ENCODE measurements around the gene SFT2D1. TPM values are rescaled to one million over a fixed set of nuclear protein-coding genes. Genes with fewer than 3 reads are reported as not detected.

Gene SFT2D1
- total RNA-seq, 1 experiment from 2014 or later: 65.6 TPM

GRCh38 chr6:166352923-166353322, 10.6 kb upstream of the SFT2D1 start:
- H3K9me2 ChIP-seq (ENCODE audit: insufficient read depth): no peaks in the 10 kb centered on the region
- no peak for DNase-seq (ENCODE audit: low read depth, low spot score)
- no peak overlapping the region for H3K27ac ChIP-seq (ENCODE audit: low read depth, low read length)
- RAD21 ChIA-PET (ENCODE audit: low non-redundant PET in 1 of 2, low total read pairs in 2 of 2, uncharacterized antibody in 2 of 2, unreplicated experiment in 2 of 2): no interaction called here
- CTCF ChIA-PET: no interaction called here
- no peak overlapping the region for H2AFZ ChIP-seq (ENCODE audit: low read depth, low read length, poor library complexity, severe bottlenecking)
- H3K4me1 ChIP-seq (ENCODE audit: control insufficient read depth in 1 of 2, insufficient read depth in 2 of 2, low read length in 2 of 2): no peaks in the 10 kb centered on the region
- H3K36me3 ChIP-seq (ENCODE audit: control insufficient read depth in 1 of 2, insufficient read depth in 2 of 2, low read length in 2 of 2): no peaks in the 10 kb centered on the region
- H3K9me3 ChIP-seq (ENCODE audit: control insufficient read depth in 1 of 2, insufficient read depth in 1 of 2, low read depth in 1 of 2, low read length in 2 of 2): no peaks in the 10 kb centered on the region
- no peaks in the 10 kb centered on the region for H3K79me2 ChIP-seq (ENCODE audit: insufficient read depth, low read length)
- H3K9ac ChIP-seq (ENCODE audit: low read length): no peak overlapping the region
- BruUV-seq (replicated peaks): no TSS peak
- H3K4me3 ChIP-seq (replicated peaks in 1 of 2; ENCODE audit: low read depth in 1 of 2, low read length in 2 of 2): no peak overlapping the region
- no peaks in the 10 kb centered on the region for H4K20me1 ChIP-seq (ENCODE audit: insufficient read depth)
- no peak overlapping the region for H3K4me2 ChIP-seq (ENCODE audit: low read length)
- intact Hi-C loops (cut with micrococcal nuclease): no loop called here
- no peak for ATAC-seq
- H3K27me3 ChIP-seq (ENCODE audit: insufficient read depth, low read length): peaks cover 4% of the 10 kb centered on the region
- TF ChIP-seq, protein P1, sequence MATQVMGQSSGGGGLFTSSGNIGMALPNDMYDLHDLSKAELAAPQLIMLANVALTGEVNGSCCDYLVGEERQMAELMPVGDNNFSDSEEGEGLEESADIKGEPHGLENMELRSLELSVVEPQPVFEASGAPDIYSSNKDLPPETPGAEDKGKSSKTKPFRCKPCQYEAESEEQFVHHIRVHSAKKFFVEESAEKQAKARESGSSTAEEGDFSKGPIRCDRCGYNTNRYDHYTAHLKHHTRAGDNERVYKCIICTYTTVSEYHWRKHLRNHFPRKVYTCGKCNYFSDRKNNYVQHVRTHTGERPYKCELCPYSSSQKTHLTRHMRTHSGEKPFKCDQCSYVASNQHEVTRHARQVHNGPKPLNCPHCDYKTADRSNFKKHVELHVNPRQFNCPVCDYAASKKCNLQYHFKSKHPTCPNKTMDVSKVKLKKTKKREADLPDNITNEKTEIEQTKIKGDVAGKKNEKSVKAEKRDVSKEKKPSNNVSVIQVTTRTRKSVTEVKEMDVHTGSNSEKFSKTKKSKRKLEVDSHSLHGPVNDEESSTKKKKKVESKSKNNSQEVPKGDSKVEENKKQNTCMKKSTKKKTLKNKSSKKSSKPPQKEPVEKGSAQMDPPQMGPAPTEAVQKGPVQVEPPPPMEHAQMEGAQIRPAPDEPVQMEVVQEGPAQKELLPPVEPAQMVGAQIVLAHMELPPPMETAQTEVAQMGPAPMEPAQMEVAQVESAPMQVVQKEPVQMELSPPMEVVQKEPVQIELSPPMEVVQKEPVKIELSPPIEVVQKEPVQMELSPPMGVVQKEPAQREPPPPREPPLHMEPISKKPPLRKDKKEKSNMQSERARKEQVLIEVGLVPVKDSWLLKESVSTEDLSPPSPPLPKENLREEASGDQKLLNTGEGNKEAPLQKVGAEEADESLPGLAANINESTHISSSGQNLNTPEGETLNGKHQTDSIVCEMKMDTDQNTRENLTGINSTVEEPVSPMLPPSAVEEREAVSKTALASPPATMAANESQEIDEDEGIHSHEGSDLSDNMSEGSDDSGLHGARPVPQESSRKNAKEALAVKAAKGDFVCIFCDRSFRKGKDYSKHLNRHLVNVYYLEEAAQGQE (IDR thresholded peaks at IDR 0.05; ENCODE audit: low read depth): no peak
- TF ChIP-seq YY1 (IDR thresholded peaks at IDR 0.05; ENCODE audit: extremely low read depth, insufficient replicate concordance, low read depth, low read length) (no peak), EZH2phosphoT487 (IDR thresholded peaks at IDR 0.05; ENCODE audit: borderline replicate concordance) (no peak), ZBTB33 (IDR thresholded peaks at IDR 0.05; ENCODE audit: extremely low read depth, insufficient replicate concordance, low read length) (no peak), POLR2A (IDR thresholded peaks at IDR 0.05; ENCODE audit: borderline replicate concordance, extremely low read depth, insufficient read depth, insufficient read length) (no peak), CBX3 (IDR thresholded peaks at IDR 0.05; ENCODE audit: low read depth) (no peak)
- TF ChIP-seq, protein P2, sequence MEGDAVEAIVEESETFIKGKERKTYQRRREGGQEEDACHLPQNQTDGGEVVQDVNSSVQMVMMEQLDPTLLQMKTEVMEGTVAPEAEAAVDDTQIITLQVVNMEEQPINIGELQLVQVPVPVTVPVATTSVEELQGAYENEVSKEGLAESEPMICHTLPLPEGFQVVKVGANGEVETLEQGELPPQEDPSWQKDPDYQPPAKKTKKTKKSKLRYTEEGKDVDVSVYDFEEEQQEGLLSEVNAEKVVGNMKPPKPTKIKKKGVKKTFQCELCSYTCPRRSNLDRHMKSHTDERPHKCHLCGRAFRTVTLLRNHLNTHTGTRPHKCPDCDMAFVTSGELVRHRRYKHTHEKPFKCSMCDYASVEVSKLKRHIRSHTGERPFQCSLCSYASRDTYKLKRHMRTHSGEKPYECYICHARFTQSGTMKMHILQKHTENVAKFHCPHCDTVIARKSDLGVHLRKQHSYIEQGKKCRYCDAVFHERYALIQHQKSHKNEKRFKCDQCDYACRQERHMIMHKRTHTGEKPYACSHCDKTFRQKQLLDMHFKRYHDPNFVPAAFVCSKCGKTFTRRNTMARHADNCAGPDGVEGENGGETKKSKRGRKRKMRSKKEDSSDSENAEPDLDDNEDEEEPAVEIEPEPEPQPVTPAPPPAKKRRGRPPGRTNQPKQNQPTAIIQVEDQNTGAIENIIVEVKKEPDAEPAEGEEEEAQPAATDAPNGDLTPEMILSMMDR (IDR thresholded peaks at IDR 0.05 in 2 of 3, conservative IDR thresholded peaks at IDR 0.05 in 1 of 3; ENCODE audit: borderline replicate concordance in 1 of 3, insufficient read depth in 1 of 3, low read depth in 2 of 3, low read length in 2 of 3): no peak
- POLR2A ChIA-PET: no interaction called here

All from HCT116 (cell line).